CD1c-positive myeloid dendritic cell (primary cell): Measurements from ENCODE around the gene CDH20.
A peak's percentile ranks its signal among the peaks of the same experiment; 100 is the strongest.

ENCODE experiments used
- DNase-seq: peaks from one replicate; pipeline ENCODE4 v3.0.0-alpha.2; 2016; ENCODE audit errors: extremely low spot score

The CDH20 gene

GRCh38 chr18:61531182-61531581 is 198.0 kb downstream of the CDH20 start:
- DNase-seq, result no peak

DNA sequence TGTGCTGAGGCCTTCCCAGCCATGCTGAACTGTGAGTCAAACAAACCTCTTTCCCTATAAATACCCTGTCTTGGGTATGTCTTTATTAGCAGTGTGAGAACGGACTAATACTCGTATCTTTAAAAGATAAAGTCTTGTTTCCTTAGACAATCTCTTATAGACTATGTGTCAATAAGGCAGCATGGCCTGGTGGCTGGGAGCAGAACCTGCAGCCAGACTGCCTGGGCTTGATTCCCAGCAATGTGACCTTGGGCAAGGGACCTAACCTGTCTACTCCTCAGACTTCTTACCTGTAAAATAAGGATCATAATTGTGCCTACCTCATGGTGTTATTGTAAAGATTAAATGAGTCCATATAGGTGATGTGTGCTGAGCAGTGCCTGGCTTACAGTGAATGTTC is 198.7 kb downstream of the CDH20 start:
- DNase-seq, result no peak

GRCh38 chr18:61535401-61535800 is 202.2 kb downstream of the CDH20 start:
- no peak for DNase-seq

DNA sequence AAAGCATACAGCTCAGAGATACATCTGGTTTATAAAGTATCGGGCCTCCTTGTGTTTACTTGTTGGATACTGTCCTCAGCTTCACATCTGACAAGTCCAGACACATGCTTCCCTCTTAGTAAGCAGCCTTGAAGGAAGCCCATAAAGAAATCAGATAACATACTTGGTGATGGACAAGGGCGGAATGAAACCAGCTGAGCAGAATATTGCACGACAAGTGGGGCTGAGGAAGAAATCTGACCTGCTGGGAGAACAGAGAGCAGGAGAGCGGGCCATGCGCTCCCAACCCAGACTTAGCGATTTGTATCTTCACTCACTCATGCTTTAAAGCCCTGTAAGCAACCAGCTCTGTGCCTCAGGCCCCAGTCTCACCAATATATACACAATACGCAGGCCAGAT is 208.4 kb downstream of the CDH20 start:
- no peak for DNase-seq

DNA sequence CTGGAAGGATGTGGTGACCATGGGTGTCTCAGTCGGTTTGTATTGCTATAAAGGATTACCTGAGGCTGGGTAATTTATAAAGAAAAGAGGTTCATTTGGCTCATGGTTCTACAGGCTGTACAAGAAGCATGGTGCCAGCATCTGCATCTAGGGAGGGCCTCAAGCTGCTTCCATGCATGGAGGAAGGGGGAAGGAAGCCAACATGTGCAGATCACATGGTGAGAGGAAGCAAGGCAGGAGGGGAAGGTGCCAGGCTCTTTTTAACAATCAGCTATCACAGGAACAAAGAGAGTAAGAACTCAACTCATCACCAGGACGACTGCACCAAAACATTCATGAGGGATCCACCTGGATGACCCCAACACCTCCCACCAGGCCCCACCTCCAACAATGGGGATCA is 209.4 kb downstream of the CDH20 start:
- no peak for DNase-seq

GRCh38 chr18:61543518-61543917 is 210.3 kb downstream of the CDH20 start:
- DNase-seq, result no peak

DNA sequence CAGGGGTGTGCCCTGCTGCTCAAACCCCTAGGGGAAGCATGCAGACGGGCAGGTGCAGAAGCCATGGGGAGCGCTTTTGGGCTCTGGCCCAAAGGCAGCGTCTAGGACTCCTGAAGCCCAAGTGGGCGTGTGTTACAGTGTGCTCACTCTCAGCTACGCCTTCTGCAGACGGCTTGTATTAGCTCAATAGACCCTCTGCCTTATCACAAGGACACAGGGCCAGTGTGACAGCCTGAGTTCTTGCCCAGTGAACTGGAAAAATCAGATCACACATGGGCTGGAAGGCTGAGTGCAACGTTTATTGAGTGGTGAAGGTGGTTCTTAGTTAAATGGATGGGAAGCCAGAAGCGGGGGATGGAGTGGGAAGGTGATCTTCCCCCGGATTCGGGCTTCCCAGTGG is 210.9 kb downstream of the CDH20 start:
- DNase-seq, result no peak

DNA sequence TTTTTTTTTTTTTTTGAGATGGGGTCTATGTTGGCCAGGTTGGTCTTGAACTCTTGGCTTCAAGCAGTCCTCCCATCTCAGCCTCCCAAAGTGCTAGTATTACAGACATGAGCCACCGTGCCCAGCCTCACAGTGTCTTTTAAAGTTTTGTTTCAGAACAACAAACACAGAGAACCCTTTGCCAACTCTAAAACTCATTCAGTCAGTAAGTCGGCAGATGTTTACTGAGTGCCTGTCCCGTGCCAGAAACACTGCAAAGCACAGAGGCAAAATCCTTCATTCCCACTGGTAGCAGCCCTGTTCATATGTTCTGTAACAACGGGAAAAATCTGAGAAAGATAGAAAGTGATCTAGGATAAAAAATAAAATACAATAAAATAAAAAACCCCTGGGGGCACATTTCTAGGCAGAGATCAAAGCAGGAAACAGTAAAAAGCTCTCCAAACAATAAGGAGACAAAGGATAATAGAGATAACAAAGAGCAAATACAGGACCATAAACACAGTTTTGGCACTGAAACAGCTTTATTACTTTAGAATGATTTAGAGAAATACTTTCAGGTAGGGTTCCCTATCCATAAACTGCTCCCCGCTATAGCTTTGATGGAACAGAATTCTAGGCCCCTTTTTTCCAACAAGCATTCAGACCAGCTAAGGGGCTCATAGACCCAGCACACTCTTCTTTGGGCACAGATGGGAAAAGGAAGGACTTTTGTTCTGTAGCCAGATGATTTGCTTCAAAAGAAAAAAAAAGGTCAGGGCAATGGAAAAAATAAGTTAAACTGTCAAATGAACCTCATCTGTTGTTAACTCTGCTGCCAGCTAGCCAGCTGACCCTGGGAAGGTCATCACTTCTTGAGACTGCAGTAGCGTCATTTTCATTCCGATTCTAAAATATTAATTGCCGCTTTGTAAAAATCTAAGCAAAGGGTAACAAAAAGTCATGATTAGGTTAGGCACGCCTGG is 212.3 kb downstream of the CDH20 start:
- DNase-seq, result no peak

DNA sequence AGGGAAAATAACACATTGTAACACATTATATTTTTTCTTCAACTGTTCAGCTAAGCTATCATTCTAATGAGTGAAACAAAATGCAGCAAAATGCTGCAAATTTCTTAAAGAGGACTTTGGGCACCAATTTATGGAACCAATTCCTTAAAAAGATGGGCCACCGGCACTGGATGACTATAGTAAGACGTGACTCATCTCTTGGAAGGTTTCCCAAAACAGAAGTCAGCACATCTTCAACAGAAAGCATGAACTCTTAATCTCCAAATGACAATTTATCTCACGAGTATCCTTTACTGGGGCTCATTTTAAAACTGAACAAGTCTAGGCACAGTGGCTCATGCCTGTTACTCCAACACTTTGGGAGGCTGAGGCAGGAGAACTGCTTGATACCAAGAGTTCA is 213.4 kb downstream of the CDH20 start:
- DNase-seq, result no peak

- no peak for DNase-seq
These were observed 216.2 kb downstream of the CDH20 start for GRCh38 chr18:61549416-61549815.

- no peak for DNase-seq
These were observed 216.7 kb downstream of the CDH20 start for GRCh38 chr18:61549889-61550288.

- DNase-seq, result peak; percentile 53
These were observed 218.4 kb downstream of the CDH20 start for GRCh38 chr18:61551586-61551985.

GRCh38 chr18:61553045-61553659 is 219.9 kb downstream of the CDH20 start:
- no peak for DNase-seq

DNA sequence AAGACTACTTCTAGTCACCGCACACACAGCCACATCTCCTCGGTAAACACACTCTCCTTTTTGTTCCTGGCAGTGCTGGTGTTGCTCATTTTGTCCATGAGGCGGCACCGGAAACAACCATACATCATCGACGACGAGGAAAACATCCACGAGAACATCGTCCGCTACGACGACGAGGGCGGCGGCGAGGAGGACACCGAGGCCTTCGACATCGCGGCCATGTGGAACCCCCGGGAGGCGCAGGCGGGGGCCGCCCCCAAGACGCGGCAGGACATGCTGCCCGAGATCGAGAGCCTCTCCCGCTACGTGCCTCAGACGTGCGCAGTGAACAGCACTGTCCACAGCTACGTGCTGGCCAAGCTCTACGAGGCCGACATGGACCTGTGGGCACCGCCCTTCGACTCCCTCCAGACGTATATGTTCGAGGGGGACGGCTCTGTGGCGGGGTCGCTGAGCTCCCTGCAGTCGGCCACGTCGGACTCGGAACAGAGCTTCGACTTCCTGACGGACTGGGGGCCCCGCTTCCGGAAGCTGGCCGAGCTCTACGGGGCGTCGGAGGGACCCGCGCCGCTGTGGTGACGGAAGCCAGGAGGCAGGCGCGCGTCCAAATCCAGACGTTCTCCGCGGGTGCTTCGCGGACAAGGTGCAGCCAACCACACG is 221.0 kb downstream of the CDH20 start:
- peak; percentile 38 for DNase-seq

DNA sequence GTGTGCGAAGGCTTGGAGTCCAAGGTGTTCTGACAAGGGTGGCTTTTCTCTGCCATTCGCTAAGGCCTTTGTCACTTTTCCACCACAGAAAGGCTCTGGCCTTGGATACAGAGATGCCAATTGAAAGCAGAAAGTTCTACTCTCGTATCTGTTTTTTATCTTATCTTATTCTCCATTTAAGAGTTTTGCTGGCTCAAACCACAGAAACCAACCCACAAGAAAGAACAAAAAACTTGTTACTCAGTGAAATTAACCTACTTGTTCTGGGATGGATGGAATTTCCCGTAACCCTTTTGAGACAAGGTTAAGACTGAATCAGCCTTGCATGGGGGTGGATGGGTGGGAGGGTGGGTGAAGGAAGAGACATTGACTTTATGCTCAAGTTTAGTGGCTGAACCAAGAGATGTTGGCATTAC is 221.7 kb downstream of the CDH20 start:
- no peak for DNase-seq

DNA sequence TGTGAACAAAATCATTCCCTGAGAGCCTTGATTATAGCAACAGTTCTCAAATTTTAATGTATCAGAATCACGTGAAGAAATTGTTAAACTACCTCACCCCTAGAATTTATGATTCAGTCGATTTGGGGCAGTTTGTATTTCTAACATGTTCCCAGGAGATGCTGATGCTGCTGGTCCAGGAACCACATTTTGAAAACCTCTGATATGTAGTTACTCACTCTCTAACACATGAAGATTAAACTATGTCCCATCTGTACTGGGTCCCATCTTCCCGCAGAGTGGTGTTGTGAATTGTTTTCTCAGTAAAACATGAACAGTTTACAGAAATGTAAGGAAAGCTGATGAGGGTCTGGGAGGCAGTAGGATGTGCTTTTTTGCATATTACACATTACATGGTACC is 223.1 kb downstream of the CDH20 start:
- no peak for DNase-seq

GRCh38 chr18:61556862-61557261 is 223.6 kb downstream of the CDH20 start:
- no peak for DNase-seq

GRCh38 chr18:61569176-61569892 is 236.1 kb downstream of the CDH20 start:
- no peak for DNase-seq

GRCh38 chr18:61570070-61570469 is 236.8 kb downstream of the CDH20 start:
- no peak for DNase-seq

DNA sequence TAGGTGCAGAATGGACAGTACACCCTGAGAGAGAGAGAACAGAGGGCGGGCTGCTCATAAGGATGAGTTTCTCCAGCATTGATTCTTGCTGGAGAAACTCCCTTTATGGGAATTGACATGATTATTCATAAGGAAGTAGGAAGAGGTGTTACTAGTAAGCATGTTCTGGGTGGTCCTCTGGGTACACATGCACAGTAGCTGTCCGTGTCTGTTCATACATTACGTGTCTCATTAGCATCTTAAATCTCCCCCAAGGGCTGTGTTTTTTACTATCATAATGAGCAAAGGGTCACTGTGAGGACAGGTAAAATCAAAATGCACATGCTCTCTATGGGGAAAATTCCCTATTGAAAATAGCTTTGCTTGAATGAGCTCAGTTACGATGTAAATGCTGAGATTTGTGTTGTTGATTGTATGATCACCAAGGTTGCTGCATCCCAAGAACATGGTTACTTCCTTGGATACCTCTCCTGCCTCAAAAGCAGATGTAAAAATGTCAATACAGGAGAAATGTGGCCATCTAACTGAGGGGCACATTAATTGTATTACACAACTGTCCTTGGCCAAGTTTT is 238.9 kb downstream of the CDH20 start:
- DNase-seq, result no peak

GRCh38 chr18:61572871-61573270 is 239.6 kb downstream of the CDH20 start:
- no peak for DNase-seq

GRCh38 chr18:61574665-61575064 is 241.4 kb downstream of the CDH20 start:
- no peak for DNase-seq
